Small intestine (tissue), 7 donors: Measurements from ENCODE around the gene SPINT1. TPM values are rescaled to one million over a fixed set of nuclear protein-coding genes. Genes with fewer than 3 reads are reported as not detected.

ENCODE experiments used
- DNase-seq, 2 donors: peaks; one replicate each; pipeline versions ENCODE4 v3.0.0 to v3.0.0-alpha.2; 2013
- FAIRE-seq: peaks from 2 replicates; lab custom pipeline; 2012; peaks lifted over from hg19 to GRCh38; lab: Jason Lieb, UNC
- H3K27ac ChIP-seq, 3 donors: one replicate each; pipeline ENCODE4 v1.5.1; 2013; ENCODE audit warnings: low read length in 2 of 3, mild to moderate bottlenecking in 2 of 3, control low read depth in 1 of 3, inconsistent platforms in 1 of 3, low read depth in 1 of 3, moderate library complexity in 1 of 3
- H3K27me3 ChIP-seq, 3 donors: one replicate each; pipeline ENCODE4 v1.6.1; 2013; ENCODE audit warnings: low read length in 3 of 3, inconsistent platforms in 1 of 3; ENCODE audit not compliant: control insufficient read depth in 3 of 3, insufficient read depth in 3 of 3
- H3K36me3 ChIP-seq, 3 donors: one replicate each; pipeline ENCODE4 v1.6.1; 2013; ENCODE audit warnings: low read length in 3 of 3, inconsistent platforms in 1 of 3, low read depth in 1 of 3, mild to moderate bottlenecking in 1 of 3, moderate library complexity in 1 of 3; ENCODE audit not compliant: control insufficient read depth in 3 of 3, insufficient read depth in 2 of 3
- H3K4me1 ChIP-seq, 3 donors: one replicate each; pipeline ENCODE4 v1.6.1; 2013; ENCODE audit warnings: low read length in 2 of 3, inconsistent platforms in 1 of 3, low read depth in 1 of 3, mild to moderate bottlenecking in 1 of 3, moderate library complexity in 1 of 3; ENCODE audit not compliant: control insufficient read depth in 3 of 3, insufficient read depth in 2 of 3
- H3K4me3 ChIP-seq, 3 donors: one replicate each; pipeline ENCODE4 v1.5.1; 2013; ENCODE audit warnings: low read length in 3 of 3, control low read depth in 1 of 3, inconsistent platforms in 1 of 3, low read depth in 1 of 3, mild to moderate bottlenecking in 1 of 3, moderate library complexity in 1 of 3
- H3K9me3 ChIP-seq, 2 donors: one replicate each; pipeline ENCODE4 v1.6.1; 2013; ENCODE audit warnings: low read depth in 1 of 2, low read length in 1 of 2; ENCODE audit not compliant: control insufficient read depth in 2 of 2, insufficient read depth in 1 of 2
- WGBS, 3 donors: extraction: QIAGEN DNeasy Blood & Tissue Kit; methylation state at CpG; one replicate each; pipeline ENCODE4 v1.1.7; 2013; 5-methylcytosine and 5-hydroxymethylcytosine counted together
- polyA plus RNA-seq, 4 donors: library from polyadenylated mRNA; stranded (reverse) in 3 of 4; unstranded in 1 of 4; fragments of 200-250 nt in 3 of 4; fragments of 120-200 nt in 1 of 4; gene quantifications; one replicate each; pipeline versions ENCODE4 v1.2.1 to v1.2.3, GENCODE V29; 2013
- donor health status: healthy with polysubstance abuse.
- donor health status: control.
- donor health status: control.
- donor health status: Bipolar disorder and iron deficiency.
- donor health status: healthy.

The SPINT1 gene
- polyA plus RNA-seq, 4 donors, result 85.0 to 258 (median 187) TPM

- H3K27me3 ChIP-seq, result no peaks in the 10 kb centered on the region
- H3K9me3 ChIP-seq, result no peaks in the 10 kb centered on the region
- WGBS, 3 donors, result 1 to 2% (median 2%) methylated on average over 27 to 33 of the region's 33 CpGs
- no peak for FAIRE-seq
- H3K27ac ChIP-seq, result peak overlapping the region; percentile 56 to 92 (median 88)
- H3K4me1 ChIP-seq, result peaks cover 2 to 24% (median 2%) of the 10 kb centered on the region in 3 donors
- peaks cover 2 to 30% (median 7%) of the 10 kb centered on the region in 3 donors for H3K36me3 ChIP-seq
- peak; percentile 65 to 87 for DNase-seq
- H3K4me3 ChIP-seq, result peak overlapping the region; percentile 57 to 82 (median 80)
Measured at GRCh38 chr15:40894681-40895448, 51.0 kb downstream of the SPINT1 start.

DNA sequence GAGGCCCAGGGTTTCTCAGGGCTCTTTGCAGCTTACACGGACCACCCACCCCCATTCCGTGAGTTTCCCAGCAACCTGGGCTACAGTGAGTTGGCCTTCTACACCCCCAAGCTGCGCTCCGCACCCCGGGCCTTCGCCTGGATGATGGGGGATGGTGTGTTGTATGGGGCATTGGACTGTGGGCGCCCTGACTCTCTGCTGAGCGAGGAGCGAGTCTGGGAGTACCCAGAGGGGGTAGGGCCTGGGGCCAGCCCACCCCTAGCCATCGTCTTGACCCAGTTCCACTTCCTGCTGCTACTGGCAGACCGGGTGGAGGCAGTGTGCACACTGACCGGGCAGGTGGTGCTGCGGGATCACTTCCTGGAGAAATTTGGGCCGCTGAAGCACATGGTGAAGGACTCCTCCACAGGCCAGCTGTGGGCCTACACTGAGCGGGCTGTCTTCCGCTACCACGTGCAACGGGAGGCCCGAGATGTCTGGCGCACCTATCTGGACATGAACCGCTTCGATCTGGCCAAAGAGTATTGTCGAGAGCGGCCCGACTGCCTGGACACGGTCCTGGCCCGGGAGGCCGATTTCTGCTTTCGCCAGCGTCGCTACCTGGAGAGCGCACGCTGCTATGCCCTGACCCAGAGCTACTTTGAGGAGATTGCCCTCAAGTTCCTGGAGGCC lies 55.8 kb downstream of the SPINT1 start:
- no peaks in the 10 kb centered on the region for H3K27me3 ChIP-seq
- H3K4me3 ChIP-seq, result no peak overlapping the region
- H3K4me1 ChIP-seq, result peaks cover 0 to 2% (median 0%) of the 10 kb centered on the region in 3 donors
- H3K36me3 ChIP-seq, result peaks cover 4 to 75% (median 13%) of the 10 kb centered on the region in 3 donors
- no peak overlapping the region for H3K27ac ChIP-seq
- DNase-seq, result no peak
- FAIRE-seq, result no peak
- 91 to 93% (median 92%) methylated on average over 33 of the region's 33 CpGs for WGBS, 3 donors
- no peaks in the 10 kb centered on the region for H3K9me3 ChIP-seq

- no peak for FAIRE-seq
- H3K9me3 ChIP-seq, result no peaks in the 10 kb centered on the region
- DNase-seq, result no peak
- H3K27ac ChIP-seq, result no peak overlapping the region
- no peak overlapping the region for H3K4me3 ChIP-seq
- 88 to 92% (median 89%) methylated on average over 36 of the region's 36 CpGs for WGBS, 3 donors
- H3K36me3 ChIP-seq, result peaks cover 4 to 80% (median 13%) of the 10 kb centered on the region in 3 donors
- H3K27me3 ChIP-seq, result no peaks in the 10 kb centered on the region
- H3K4me1 ChIP-seq, result peaks cover 0 to 2% (median under 1%) of the 10 kb centered on the region in 3 donors
Measured at GRCh38 chr15:40900256-40901052, 56.6 kb downstream of the SPINT1 start.

DNA sequence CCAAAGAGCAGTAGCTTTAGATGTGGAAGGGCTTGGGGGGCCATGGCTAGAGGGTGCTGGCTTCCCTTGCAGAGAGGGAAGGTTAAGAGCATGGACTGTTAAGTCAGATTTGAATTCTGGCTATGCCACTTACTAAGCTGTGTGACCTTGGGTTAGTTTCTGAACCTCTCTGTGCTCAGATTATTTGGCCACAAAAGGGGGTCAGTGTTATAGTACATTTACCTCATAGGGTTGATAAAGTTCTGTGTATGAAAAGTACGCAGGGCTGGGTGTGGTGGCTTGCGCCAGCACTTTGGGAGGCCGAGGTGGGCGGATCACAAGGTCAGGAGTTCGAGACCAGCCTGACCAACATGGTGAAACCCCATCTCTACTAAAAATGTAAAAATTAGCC lies 57.2 kb downstream of the SPINT1 start:
- Histone ChIP-seq H3K4me1 (peaks cover 0 to 7% (median 0%) of the 10 kb centered on the region in 3 donors), H3K27me3 (no peaks in the 10 kb centered on the region), H3K4me3 (no peak overlapping the region), H3K27ac (no peak overlapping the region), H3K36me3 (peaks cover 4 to 81% (median 13%) of the 10 kb centered on the region in 3 donors), H3K9me3 (no peaks in the 10 kb centered on the region)
- DNase-seq (no peak), FAIRE-seq (no peak)
- WGBS, 3 donors, result 75 to 79% (median 77%) methylated on average over 5 of the region's 5 CpGs

DNA sequence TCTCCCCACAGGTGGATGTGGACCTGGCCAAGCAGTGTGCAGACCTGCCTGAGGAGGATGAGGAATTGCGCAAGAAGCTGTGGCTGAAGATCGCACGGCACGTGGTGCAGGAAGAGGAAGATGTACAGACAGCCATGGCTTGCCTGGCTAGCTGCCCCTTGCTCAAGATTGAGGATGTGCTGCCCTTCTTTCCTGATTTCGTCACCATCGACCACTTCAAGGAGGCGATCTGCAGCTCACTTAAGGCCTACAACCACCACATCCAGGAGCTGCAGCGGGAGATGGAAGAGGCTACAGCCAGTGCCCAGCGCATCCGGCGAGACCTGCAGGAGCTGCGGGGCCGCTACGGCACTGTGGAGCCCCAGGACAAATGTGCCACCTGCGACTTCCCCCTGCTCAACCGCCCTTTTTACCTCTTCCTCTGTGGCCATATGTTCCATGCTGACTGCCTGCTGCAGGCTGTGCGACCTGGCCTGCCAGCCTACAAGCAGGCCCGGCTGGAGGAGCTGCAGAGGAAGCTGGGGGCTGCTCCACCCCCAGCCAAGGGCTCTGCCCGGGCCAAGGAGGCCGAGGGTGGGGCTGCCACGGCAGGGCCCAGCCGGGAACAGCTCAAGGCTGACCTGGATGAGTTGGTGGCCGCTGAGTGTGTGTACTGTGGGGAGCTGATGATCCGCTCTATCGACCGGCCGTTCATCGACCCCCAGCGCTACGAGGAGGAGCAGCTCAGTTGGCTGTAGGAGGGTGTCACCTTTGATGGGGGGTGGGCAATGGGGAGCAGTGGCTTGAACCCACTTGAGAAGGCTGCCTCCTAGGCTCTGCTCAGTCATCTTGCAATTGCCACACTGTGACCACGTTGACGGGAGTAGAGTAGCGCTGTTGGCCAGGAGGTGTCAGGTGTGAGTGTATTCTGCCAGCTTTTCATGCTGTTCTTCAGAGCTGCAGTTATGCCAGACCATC lies 59.0 kb downstream of the SPINT1 start:
- no peak for DNase-seq
- Histone ChIP-seq H3K4me3 (no peak overlapping the region), H3K27ac (no peak overlapping the region), H3K36me3 (peaks cover 4 to 71% (median 12%) of the 10 kb centered on the region in 3 donors), H3K9me3 (no peaks in the 10 kb centered on the region), H3K27me3 (no peaks in the 10 kb centered on the region), H3K4me1 (peaks cover 0 to 24% (median 0%) of the 10 kb centered on the region in 3 donors)
- no peak for FAIRE-seq
- WGBS, 3 donors, result 74 to 84% (median 74%) methylated on average over 30 to 33 of the region's 33 CpGs

DNA sequence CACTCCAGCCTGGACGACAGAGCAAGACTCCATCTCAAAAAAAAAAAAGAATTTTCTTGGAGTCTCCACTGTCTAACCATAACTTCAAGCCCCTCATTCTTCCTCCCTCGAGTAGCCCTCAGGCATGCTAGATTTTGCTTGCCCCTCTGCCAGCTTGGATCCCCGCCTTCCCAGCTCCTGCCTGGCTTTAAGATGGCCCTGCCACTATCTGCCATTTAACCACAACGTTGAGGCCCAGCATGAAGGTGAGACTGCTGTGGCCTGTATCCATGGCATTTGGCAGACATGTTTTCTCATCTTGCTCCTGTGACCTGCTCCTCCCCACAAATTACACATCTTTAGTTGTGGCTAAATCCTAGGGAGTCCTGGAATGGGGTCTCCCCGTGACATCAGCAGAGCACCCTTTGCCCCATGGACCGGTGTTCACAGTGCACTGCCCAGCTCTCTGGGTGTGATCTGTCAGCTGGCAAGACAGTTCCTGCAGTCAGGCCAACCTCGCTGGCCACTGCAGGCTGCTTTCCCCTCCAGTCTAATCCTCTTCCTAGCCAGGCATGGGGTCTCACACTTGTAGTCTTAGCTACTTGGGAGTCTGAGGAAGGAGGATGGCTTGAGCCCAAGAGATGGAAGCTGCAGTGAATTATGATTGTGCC lies 60.8 kb downstream of the SPINT1 start:
- H3K36me3 ChIP-seq, result peaks cover 2 to 54% (median 7%) of the 10 kb centered on the region in 3 donors
- WGBS, 3 donors, result 44 to 68% (median 58%) methylated on average over 7 of the region's 7 CpGs
- H3K27me3 ChIP-seq, result no peaks in the 10 kb centered on the region
- peak in 1 of 2 donors; percentile 54 for DNase-seq
- no peak for FAIRE-seq
- H3K27ac ChIP-seq, result peak overlapping the region in 2 of 3 donors; percentile 45 to 57
- H3K4me1 ChIP-seq, result peaks cover 0 to 37% (median 2%) of the 10 kb centered on the region in 3 donors
- H3K4me3 ChIP-seq, result no peak overlapping the region
- H3K9me3 ChIP-seq, result no peaks in the 10 kb centered on the region
